Measurements from ENCODE around the gene DNAJC25. TPM values are rescaled to one million over a fixed set of nuclear protein-coding genes. Genes with fewer than 3 reads are reported as not detected.

Gene DNAJC25
- total and polyA plus RNA-seq, 2 of the 8 experiments (the other 6 are each of a cell fraction or from before 2014, with no cell fraction given) = 2.7 to 6.2 TPM

- CTCF ChIA-PET (ENCODE audit: partially characterized antibody) = interaction anchor here (1.5 to 1.7 kb wide), 2 partner anchors 17 to 132 kb away, joined by 3 to 11 read pairs; partner anchors contain the start of gene PTGR1
- H3K4me2 ChIP-seq (ENCODE audit: insufficient read depth in 1 of 2, low read depth in 2 of 2, low read length in 2 of 2) = no peak overlapping the region
- POLR2A ChIA-PET (ENCODE audit: partially characterized antibody) = interaction anchor here (1.1 kb wide), 1 partner anchor 15 kb away, joined by 4 read pairs; the partner anchor contains the start of gene DNAJC25
- no peak overlapping the region for H4K5ac ChIP-seq (ENCODE audit: insufficient read length, low read depth, low read length)
- H3K18ac ChIP-seq (ENCODE audit: extremely low read depth, low read length) = no peak overlapping the region
- H2BK20ac ChIP-seq (ENCODE audit: low read length) = no peak overlapping the region
- DNase-seq (ENCODE audit: low read depth in 1 of 2, low spot score in 2 of 2) (no peak), FAIRE-seq (no peak)
- H3K9me3 ChIP-seq (ENCODE audit: insufficient read depth in 2 of 2, low read depth in 1 of 2, low read length in 1 of 2) = peaks cover 0 to 3% of the 10 kb centered on the region in 2 experiments; a peak in 1 of 4 replicates
- no peak overlapping the region for H2BK5ac ChIP-seq (ENCODE audit: low read depth, low read length)
- no peak overlapping the region for H3K9ac ChIP-seq (replicated peaks in 1 of 4; ENCODE audit: extremely low read depth in 1 of 4, low read depth in 3 of 4, low read length in 3 of 4)
- no peaks in the 10 kb centered on the region; a peak in 1 of 7 replicates for H3K27me3 ChIP-seq (replicated peaks in 1 of 4; ENCODE audit: control insufficient read depth in 3 of 4, extremely low read depth in 1 of 4, insufficient read depth in 3 of 4, low read length in 3 of 4)
- H2BK12ac ChIP-seq (ENCODE audit: low read depth, low read length) = no peak overlapping the region
- H3K36me3 ChIP-seq (ENCODE audit: control insufficient read depth in 2 of 4, insufficient read depth in 4 of 4, low read length in 3 of 4) = no peaks in the 10 kb centered on the region
- H3K4me3 ChIP-seq (ENCODE audit: extremely low read depth in 1 of 4, insufficient read depth in 2 of 4, low read depth in 3 of 4, low read length in 4 of 4) = no peak overlapping the region
- H4K91ac ChIP-seq (replicated peaks; ENCODE audit: insufficient read length, low read length) = no peak overlapping the region
- no peak overlapping the region for H2BK120ac ChIP-seq (replicated peaks; ENCODE audit: low read depth, low read length)
- no peaks in the 10 kb centered on the region for H3K79me1 ChIP-seq (ENCODE audit: low read depth, low read length)
- H3K23ac ChIP-seq (ENCODE audit: insufficient read length) = no peak overlapping the region
- H3K56ac ChIP-seq (replicated peaks; ENCODE audit: insufficient read length, low read depth, low read length) = no peak overlapping the region
- H3K4ac ChIP-seq (replicated peaks; ENCODE audit: insufficient read length, low read depth, low read length) = no peak overlapping the region
- no peaks in the 10 kb centered on the region for H3K4me1 ChIP-seq (replicated peaks in 1 of 4; ENCODE audit: control insufficient read depth in 3 of 4, insufficient read depth in 4 of 4, low read length in 3 of 4)
- no peaks in the 10 kb centered on the region for H3K23me2 ChIP-seq (ENCODE audit: low read depth, low read length)
- TF ChIP-seq SIN3A (conservative IDR thresholded peaks at IDR 0.05 in 1 of 2, IDR thresholded peaks at IDR 0.05 in 1 of 2; ENCODE audit: low read depth in 1 of 2, low read length in 2 of 2) (no peak), CBX5 (IDR thresholded peaks at IDR 0.05; ENCODE audit: low read depth, low read length) (no peak), SRF (IDR thresholded peaks at IDR 0.05; ENCODE audit: low read depth, low read length) (no peak), USF2 (IDR thresholded peaks at IDR 0.05; ENCODE audit: low read length) (no peak), EP300 (IDR thresholded peaks at IDR 0.05; ENCODE audit: borderline replicate concordance in 1 of 2, low read depth in 2 of 2, low read length in 2 of 2) (no peak)
- H3K27ac ChIP-seq (ENCODE audit: low read depth, low read length) = no peak overlapping the region
- H2AK5ac ChIP-seq (ENCODE audit: low read depth, low read length) = no peak overlapping the region
- 86% methylated on average over 3 of the region's 3 CpGs; no CpG with 5 or more reads in 1 of the 2 experiments for WGBS, 2 experiments (ENCODE audit: extremely low coverage in 1 of 2, insufficient coverage in 1 of 2, insufficient read length in 1 of 2, insufficient replicate concordance in 2 of 2, low coverage in 1 of 2, low lambda C conversion rate in 2 of 2, missing lambda C conversion rate in 1 of 2)
- no peak overlapping the region for H4K8ac ChIP-seq (ENCODE audit: extremely low read depth, insufficient read depth, low read length)
- no peaks in the 10 kb centered on the region for H4K20me1 ChIP-seq (replicated peaks in 1 of 2; ENCODE audit: control insufficient read depth in 1 of 2, insufficient read depth in 2 of 2, low read length in 2 of 2)
- H2AFZ ChIP-seq (ENCODE audit: low read length) = no peak overlapping the region
- no peak overlapping the region for H3K14ac ChIP-seq (ENCODE audit: insufficient read length)
- H2BK15ac ChIP-seq (ENCODE audit: low read length) = no peak overlapping the region
- H3K79me2 ChIP-seq (ENCODE audit: control insufficient read depth in 1 of 2, insufficient read depth in 2 of 2, low read length in 2 of 2) = no peaks in the 10 kb centered on the region
Observed at GRCh38 chr9:111615928-111616327, 15.2 kb upstream of the DNAJC25 start.
